Left kidney (tissue), 2 donors: ENCODE data around the gene ATG9A. TPM values are rescaled to one million over a fixed set of nuclear protein-coding genes. Genes with fewer than 3 reads are reported as not detected.

Experiments used
- DNase-seq: peaks from one replicate; pipeline ENCODE4 v3.0.0-alpha.2; 2013
- polyA plus RNA-seq: library from polyadenylated mRNA; unstranded; fragments of 120-200 nt; gene quantifications from one replicate; pipeline ENCODE4 v1.2.1, GENCODE V29; 2013; ENCODE audit not compliant: insufficient read length

Gene ATG9A
- polyA plus RNA-seq, 1 donor = 49.5 TPM

DNA sequence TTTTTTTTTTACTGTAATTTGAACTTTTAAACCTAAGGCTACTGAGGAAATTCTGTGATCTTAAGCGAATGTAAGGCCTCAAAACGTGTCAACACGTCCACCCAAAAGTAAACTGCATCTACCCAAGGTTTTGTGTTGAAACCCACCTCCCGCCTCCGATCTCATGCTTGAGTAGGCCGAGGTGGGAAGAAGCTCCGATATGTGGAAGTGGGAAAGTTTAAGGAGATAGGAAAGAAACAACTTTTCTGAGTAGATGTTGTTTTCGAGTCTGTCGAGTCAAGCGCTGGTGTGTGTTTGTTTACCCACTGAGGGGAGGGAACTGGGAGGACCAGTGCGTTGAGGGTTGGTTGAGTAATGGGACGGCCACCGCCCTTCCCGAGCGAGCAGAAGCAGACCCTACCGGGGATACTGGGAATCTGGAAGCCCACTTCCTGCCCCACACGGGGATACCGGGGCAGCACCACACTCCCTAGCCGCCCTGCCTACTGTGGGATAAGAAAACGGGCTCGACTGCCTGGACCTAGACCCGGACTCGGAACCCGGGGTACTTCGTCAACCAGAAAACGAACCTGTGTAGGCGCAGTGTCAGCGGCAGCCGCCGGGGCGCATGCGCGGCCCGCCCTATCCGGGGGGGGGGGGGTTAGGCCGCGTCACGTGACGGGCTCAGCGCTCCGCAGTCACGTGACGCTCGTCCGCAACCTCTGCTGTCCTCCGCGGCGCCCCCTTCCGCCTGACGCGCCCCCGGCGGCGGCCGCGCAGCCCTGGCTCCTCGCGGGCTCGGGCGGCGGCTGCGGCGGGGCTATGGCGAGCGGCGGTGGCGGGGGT lies 51.7 kb downstream of the ATG9A start, which contains the start of gene RETREG2:
RETREG2 (plus strand) TSS at position 724 of the 825 bp plus-strand sequence; CDS start at position 802, 78 bp downstream.
- DNase-seq = peak; percentile 79

DNA sequence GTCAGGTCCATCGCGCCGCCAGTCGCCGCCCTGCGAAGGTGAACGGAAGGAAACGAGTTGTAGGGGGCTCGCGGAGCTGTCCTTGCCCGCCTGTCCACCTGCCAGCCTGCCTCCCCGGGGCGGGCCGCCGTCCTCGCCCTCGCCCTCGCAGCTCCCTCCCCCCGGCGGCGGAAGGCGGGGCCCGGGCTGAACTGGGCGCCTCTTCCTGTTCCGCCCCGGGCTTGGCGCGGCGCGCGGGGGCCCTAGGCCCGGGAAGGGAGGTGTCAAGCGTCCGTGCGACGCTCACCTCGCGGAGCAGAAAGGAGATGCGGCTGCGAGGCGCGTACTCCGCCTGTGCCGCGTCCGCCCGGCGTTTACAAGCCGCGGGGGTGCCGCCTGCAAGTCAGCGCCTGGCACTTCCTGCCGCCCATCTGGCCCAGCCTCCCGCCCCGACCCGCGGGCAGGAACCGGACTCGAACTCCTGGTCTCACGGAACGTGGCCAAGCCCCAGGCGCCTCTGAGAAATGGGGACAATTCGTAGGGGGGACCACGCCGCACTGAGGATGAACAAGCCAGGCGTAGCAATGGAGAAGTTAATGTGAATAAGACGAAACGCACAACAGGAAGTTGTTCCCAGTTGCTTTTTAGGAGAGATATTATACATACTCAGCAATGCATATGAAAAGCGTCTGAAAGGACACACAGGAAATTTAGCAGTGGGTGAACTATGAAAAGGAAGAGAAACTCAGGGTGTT lies 52.5 kb downstream of the ATG9A start, which contains the start of gene CNPPD1:
CNPPD1 (minus strand) TSS at position 108 of the 734 bp plus-strand sequence; CDS start at position 11, 97 bp downstream.
- DNase-seq = peak; percentile 77

DNA sequence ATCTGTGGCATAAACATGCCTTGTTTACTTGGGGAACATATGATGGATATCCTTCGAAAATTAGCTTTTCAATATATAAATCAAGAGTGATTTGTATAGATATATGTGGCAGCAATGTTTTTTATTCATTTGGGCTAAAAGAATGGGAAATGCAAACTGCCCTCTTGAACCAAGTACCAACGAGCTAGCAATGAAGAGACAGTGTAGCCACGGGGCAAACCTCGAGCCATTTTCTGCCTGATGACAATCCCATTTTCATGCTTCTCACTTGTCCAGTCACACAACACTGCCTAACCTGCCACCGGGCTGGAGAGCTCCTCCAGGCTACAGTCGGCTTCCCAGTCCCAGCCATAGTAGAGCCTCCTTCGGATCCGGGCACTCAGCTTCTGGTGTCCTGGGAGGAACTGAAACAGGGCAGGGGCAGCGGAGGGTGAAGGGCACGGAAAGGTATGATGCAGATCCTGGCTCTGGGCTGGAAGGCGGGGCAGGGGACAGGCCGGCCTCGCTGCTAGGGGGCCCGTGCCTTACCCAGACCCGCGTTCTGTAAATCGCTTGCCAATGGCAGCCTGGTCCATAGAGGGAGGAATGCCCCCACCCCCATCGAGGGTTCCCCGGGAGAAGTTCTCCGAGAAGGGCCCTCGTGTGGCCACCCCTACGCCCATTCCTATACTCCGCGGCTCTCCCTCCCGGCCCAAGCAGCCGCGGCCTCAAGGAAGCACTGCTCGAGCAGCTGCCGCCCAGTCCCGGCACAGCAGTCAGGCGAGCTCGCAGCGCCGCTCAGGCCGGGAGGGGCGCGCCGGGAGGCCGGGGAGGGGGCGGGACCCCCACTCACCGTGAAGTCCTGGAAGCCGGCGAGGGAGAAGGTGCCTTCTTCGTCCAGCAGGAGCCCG lies 53.3 kb downstream of the ATG9A start:
- DNase-seq = peak; percentile 33

DNA sequence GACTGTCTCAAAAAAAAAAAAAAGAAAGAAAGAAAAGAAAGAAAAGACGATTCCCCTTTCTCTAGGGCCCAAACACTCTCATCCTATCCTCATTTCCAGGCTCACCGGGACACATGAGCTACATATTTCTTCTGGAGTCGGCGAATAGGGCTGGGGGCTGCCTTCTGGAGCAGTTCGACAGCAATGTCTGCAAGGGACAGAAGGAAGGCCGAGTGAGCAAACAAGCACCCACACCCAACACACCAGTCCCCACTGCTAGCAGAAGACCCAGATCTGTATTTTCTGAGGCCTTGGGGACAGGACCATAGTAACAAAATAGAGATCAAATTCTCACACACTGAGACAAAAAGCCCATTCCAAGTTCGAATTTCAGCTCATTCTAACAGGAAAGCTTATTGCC lies 54.0 kb downstream of the ATG9A start:
- DNase-seq = no peak

DNA sequence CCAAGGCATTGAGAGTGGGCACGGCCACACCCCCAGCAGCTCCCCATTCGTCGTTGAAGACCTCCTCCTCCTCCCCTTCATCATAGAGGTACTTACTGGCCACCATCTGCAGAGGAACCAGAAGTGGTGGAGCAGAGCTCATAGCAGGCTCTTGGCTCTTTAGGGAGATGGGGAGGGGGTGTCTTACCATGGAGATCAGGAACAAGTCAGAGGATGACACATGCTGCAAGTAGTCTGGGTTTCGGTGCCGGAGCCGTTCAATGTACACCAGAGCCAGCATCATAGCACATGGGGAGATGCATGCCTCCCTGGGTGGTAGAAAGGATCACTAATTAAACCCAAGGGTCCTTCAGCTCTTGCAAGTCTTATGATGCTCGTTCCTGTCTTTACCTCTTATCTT lies 54.6 kb downstream of the ATG9A start:
- no peak for DNase-seq

DNA sequence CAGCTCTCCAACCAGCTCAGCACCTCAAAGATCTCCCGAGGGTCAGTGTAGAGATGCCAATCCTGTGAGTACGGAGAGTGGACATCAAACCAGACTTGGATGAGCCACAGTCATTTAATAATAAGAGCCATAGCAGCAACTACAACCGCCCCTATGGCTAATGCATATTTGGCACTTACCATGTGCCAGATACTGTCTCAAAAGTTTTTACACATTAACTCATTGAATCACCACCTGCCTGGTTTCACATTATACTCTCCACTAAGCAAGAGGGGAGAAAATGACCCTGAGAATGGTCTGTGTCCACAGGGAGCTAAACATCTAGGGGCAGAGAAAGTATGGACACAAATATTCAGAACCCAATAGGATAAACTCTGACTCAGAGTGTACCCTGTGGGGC lies 55.3 kb downstream of the ATG9A start:
- no peak for DNase-seq

DNA sequence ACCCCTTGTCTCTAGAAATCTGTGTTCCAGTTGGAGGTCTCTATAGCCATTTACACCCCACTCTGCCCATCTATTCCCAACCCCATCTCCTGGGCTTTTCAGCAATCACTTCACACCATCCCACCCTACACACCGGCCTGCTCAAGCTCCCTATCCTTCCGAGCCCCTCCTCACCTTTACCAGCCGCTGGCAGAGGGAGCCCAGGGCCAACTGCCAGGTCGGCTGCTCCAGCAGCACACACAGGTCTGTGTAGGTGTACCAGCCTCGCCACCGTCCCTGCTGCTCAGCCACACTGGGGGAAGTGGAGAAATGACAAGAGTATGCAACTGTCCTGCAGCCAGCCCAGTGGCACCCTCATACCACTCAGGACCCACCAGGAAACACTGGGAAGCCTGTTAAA lies 56.3 kb downstream of the ATG9A start:
- no peak for DNase-seq

DNA sequence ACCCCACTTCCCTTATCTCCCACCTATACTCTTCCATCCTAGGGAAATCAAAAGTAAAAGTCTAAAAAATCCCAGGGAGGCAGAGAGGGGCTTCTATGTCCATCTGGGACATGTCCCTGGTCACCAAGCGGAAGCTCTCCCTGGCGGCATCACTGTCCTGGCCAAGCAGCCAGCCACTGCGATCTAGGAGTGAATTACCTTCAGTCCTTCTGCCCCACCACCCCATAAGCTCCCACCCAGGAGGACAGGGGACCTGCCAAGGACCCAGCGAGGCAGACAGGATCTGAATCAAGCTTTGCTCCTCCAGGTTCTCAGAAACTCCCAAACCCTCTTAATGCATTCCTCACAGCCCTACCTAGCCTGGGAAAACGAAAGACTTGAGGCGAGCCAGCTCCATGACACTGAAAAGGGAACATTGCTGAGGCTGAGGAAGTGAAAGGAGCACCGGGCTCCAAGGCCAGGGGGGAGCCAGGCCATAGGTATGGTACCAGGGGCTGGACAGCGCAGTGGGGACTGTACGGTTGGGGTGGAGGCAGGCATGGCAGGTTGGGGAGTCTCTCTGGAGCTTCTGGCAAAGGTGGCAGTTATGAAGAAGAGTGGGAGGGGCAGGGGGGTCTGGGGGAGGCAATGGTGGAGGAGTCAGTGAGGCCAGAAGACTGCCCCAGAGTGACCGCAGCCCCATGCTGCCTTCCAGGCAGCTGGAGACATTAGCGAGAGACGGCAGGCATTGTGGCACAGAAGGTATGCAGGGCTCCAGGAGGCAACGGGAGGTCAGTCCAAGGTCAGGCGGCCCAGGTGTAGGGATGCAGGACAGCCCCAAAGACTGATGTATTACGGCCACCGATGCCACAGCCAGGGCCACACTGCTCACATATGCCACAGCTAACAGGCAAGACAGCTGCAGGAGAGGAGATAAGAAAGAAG lies 56.9 kb downstream of the ATG9A start:
- no peak for DNase-seq

GRCh38 chr2:219171231-219171651 lies 58.2 kb downstream of the ATG9A start:
- peak; percentile 45 for DNase-seq

GRCh38 chr2:219169930-219170654 lies 59.3 kb downstream of the ATG9A start, which contains the start of gene SLC23A3:
Gene SLC23A3 (minus strand): TSS chr2:219170029. CDS start chr2:219169984, 45 bp downstream.
- DNase-seq = no peak

Other genes starting within 250 kb of the ATG9A start
- not detected for gene FEV, start 244.5 kb downstream of the ATG9A start, polyA plus RNA-seq
- not detected for gene CRYBA2, start 236.2 kb downstream of the ATG9A start, polyA plus RNA-seq
- gene CFAP65, start 188.1 kb downstream of the ATG9A start, polyA plus RNA-seq = 0.28 TPM
- gene IHH, start 168.7 kb downstream of the ATG9A start, polyA plus RNA-seq = 1.7 TPM
- gene NHEJ1, start 68.8 kb downstream of the ATG9A start, polyA plus RNA-seq = 22.2 TPM
- 22.3 TPM for gene SLC23A3, start 59.6 kb downstream of the ATG9A start, polyA plus RNA-seq
- gene CNPPD1, start 52.7 kb downstream of the ATG9A start, polyA plus RNA-seq = 64.0 TPM
- 105 TPM for gene RETREG2, start 51.4 kb downstream of the ATG9A start, polyA plus RNA-seq
- gene ZFAND2B, start 22.9 kb downstream of the ATG9A start, polyA plus RNA-seq = 39.5 TPM
- 42.6 TPM for gene ABCB6, start 10.7 kb downstream of the ATG9A start, polyA plus RNA-seq
- 73.1 TPM for gene ANKZF1, start 170 bp upstream of the ATG9A start, polyA plus RNA-seq
- 28.7 TPM for gene GLB1L, start 15.8 kb upstream of the ATG9A start, polyA plus RNA-seq
- gene STK16, start 15.8 kb upstream of the ATG9A start, polyA plus RNA-seq = 34.9 TPM
- gene TUBA4B, start 23.6 kb upstream of the ATG9A start, polyA plus RNA-seq = 0.75 TPM
- gene TUBA4A, start 24.3 kb upstream of the ATG9A start, polyA plus RNA-seq = 25.2 TPM
- gene DNAJB2, start 49.7 kb upstream of the ATG9A start, polyA plus RNA-seq = 62.9 TPM
- gene PTPRN, start 79.8 kb upstream of the ATG9A start, polyA plus RNA-seq = 0.27 TPM
- gene RESP18, start 103.1 kb upstream of the ATG9A start, polyA plus RNA-seq = not detected
- gene DNPEP, start 158.3 kb upstream of the ATG9A start, polyA plus RNA-seq = 60.2 TPM
- gene DES, start 188.7 kb upstream of the ATG9A start, polyA plus RNA-seq = 5.9 TPM
- 10.8 TPM for gene SPEG, start 205.2 kb upstream of the ATG9A start, polyA plus RNA-seq